ENCODE data around the gene GPT2. TPM values are rescaled to one million over a fixed set of nuclear protein-coding genes. Genes with fewer than 3 reads are reported as not detected.
A peak's percentile ranks its signal among the peaks of the same experiment; 100 is the strongest.

Gene GPT2
- total RNA-seq, 1 experiment from 2014 or later = 81.8 TPM

DNA sequence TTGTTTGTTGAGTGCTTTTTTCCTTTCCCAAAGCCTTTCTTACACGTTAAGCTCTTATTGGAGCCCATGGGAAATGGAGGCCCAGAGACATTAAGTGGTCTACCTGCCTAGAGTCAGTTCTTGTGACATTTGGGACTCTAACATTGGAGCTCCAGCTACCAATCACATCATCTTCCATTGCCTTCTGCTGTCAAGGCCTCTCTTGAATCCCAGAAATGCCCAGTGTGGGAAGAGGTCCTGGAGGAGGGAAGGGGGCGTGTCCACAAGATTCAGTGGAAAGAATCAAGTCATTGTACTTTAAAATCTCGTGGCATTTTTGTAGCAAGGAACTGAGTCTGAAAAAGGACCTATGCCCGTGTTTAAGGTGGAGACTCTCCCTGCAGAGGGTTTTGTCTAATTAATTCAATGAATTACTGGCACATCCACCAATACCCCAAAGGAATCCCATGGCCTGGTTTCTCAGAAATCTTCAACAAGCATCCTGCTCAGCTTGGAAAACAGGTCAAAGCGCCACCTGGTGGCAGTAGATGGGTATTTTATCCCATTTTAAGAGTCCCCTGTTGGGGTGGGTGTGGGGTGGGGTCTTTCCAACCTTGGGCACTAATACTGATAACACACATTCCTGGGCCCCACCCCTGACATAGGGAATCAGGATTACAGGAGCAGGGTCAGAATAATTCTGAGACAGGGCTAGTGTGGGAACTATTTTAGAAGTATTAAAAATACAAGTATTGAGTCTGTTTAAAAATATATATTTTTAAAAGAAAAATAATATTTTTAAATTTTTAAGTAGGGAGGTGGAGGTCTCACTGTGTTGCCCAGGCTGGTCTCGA lies 24.6 kb downstream of the GPT2 start:
- Mint-ChIP-seq H3K36me3 (peaks cover 43% of the 10 kb centered on the region), H3K4me1 (peaks cover 6% of the 10 kb centered on the region; the same call in 1 of the 2 replicates), H3K4me3 (no peak overlapping the region), H3K9me3 (no peaks in the 10 kb centered on the region), H3K27ac (peak overlapping the region; percentile 59), H3K27me3 (ENCODE audit: low read depth) (no peaks in the 10 kb centered on the region)
- ChIA-PET CTCF (interaction anchor here (0.6 to 8.8 kb wide), 37 partner anchors 9 to 1308 kb away, joined by 3 to 146 read pairs (median 5); partner anchors contain the start of genes GPT2 and ORC6), POLR2A (interaction anchor here (0.6 to 1.4 kb wide), 4 partner anchors 25 to 66 kb away, joined by 3 read pairs; partner anchors contain the start of gene GPT2)
- DNase-seq (ENCODE audit: low spot score) (peak; percentile 81), ATAC-seq (peak; percentile 82)
- TF ChIP-seq, protein P1, sequence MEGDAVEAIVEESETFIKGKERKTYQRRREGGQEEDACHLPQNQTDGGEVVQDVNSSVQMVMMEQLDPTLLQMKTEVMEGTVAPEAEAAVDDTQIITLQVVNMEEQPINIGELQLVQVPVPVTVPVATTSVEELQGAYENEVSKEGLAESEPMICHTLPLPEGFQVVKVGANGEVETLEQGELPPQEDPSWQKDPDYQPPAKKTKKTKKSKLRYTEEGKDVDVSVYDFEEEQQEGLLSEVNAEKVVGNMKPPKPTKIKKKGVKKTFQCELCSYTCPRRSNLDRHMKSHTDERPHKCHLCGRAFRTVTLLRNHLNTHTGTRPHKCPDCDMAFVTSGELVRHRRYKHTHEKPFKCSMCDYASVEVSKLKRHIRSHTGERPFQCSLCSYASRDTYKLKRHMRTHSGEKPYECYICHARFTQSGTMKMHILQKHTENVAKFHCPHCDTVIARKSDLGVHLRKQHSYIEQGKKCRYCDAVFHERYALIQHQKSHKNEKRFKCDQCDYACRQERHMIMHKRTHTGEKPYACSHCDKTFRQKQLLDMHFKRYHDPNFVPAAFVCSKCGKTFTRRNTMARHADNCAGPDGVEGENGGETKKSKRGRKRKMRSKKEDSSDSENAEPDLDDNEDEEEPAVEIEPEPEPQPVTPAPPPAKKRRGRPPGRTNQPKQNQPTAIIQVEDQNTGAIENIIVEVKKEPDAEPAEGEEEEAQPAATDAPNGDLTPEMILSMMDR (IDR thresholded peaks at IDR 0.05) = peak; percentile 89
- no peak for TF ChIP-seq ZBTB21 (CRISPR knock-in tag; IDR thresholded peaks at IDR 0.05; ENCODE audit: borderline replicate concordance)
- no peak for TF ChIP-seq CBFB (CRISPR knock-in tag; IDR thresholded peaks at IDR 0.05; ENCODE audit: low read depth)
- peak; percentile 43; the same call in 1 of the 2 replicates for TF ChIP-seq HMGA2 (CRISPR knock-in tag; IDR thresholded peaks at IDR 0.05)
- no peak for TF ChIP-seq NR2C2 (CRISPR knock-in tag; IDR thresholded peaks at IDR 0.05)
- TF ChIP-seq, protein P2, sequence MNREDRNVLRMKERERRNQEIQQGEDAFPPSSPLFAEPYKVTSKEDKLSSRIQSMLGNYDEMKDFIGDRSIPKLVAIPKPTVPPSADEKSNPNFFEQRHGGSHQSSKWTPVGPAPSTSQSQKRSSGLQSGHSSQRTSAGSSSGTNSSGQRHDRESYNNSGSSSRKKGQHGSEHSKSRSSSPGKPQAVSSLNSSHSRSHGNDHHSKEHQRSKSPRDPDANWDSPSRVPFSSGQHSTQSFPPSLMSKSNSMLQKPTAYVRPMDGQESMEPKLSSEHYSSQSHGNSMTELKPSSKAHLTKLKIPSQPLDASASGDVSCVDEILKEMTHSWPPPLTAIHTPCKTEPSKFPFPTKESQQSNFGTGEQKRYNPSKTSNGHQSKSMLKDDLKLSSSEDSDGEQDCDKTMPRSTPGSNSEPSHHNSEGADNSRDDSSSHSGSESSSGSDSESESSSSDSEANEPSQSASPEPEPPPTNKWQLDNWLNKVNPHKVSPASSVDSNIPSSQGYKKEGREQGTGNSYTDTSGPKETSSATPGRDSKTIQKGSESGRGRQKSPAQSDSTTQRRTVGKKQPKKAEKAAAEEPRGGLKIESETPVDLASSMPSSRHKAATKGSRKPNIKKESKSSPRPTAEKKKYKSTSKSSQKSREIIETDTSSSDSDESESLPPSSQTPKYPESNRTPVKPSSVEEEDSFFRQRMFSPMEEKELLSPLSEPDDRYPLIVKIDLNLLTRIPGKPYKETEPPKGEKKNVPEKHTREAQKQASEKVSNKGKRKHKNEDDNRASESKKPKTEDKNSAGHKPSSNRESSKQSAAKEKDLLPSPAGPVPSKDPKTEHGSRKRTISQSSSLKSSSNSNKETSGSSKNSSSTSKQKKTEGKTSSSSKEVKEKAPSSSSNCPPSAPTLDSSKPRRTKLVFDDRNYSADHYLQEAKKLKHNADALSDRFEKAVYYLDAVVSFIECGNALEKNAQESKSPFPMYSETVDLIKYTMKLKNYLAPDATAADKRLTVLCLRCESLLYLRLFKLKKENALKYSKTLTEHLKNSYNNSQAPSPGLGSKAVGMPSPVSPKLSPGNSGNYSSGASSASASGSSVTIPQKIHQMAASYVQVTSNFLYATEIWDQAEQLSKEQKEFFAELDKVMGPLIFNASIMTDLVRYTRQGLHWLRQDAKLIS (CRISPR knock-in tag; IDR thresholded peaks at IDR 0.05; ENCODE audit: borderline replicate concordance) = no peak
- TF ChIP-seq FOXP1 (CRISPR knock-in tag; IDR thresholded peaks at IDR 0.05; ENCODE audit: borderline replicate concordance) = no peak
- TF ChIP-seq NFYB (CRISPR knock-in tag; conservative IDR thresholded peaks at IDR 0.05; ENCODE audit: low read depth) = no peak
- TF ChIP-seq, protein P3, sequence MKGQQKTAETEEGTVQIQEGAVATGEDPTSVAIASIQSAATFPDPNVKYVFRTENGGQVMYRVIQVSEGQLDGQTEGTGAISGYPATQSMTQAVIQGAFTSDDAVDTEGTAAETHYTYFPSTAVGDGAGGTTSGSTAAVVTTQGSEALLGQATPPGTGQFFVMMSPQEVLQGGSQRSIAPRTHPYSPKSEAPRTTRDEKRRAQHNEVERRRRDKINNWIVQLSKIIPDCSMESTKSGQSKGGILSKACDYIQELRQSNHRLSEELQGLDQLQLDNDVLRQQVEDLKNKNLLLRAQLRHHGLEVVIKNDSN (CRISPR knock-in tag; IDR thresholded peaks at IDR 0.05) = no peak

DNA sequence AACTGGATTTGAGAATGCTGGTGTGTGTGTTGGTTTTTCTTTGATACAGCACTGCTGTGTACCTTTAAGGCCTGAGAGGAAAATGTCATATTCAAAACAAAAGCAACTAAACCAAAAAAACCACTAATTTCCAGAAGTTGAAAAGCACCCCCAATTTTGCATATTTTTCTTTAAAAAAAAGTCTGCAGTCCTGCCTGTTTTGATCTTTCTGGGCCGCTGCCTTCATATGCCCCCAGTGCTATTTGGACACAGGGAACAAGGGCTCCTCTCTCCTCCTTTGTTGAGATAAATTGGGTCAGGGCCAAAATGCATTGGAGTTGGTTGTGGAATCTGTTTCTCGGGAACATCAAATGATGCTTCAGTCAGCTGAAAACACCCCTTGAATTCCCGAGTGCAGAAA lies 26.9 kb downstream of the GPT2 start:
- Mint-ChIP-seq H3K4me1 (peaks cover 6% of the 10 kb centered on the region; the same call in 1 of the 2 replicates), H3K4me3 (no peak overlapping the region), H3K27me3 (ENCODE audit: low read depth) (no peaks in the 10 kb centered on the region), H3K9me3 (no peaks in the 10 kb centered on the region), H3K36me3 (peaks cover 57% of the 10 kb centered on the region), H3K27ac (no peak overlapping the region)
- CTCF ChIA-PET = interaction anchor here (8.8 kb wide), 1 partner anchor 58 kb away, joined by 146 read pairs; no protein-coding TSS in a partner anchor
- no peak for DNase-seq (ENCODE audit: low spot score)
- no peak for ATAC-seq
- POLR2A ChIA-PET = no interaction called here
- TF ChIP-seq, protein P4, sequence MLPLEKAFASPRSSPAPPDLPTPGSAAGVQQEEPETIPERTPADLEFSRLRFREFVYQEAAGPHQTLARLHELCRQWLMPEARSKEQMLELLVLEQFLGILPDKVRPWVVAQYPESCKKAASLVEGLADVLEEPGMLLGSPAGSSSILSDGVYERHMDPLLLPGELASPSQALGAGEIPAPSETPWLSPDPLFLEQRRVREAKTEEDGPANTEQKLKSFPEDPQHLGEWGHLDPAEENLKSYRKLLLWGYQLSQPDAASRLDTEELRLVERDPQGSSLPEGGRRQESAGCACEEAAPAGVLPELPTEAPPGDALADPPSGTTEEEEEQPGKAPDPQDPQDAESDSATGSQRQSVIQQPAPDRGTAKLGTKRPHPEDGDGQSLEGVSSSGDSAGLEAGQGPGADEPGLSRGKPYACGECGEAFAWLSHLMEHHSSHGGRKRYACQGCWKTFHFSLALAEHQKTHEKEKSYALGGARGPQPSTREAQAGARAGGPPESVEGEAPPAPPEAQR (CRISPR knock-in tag; IDR thresholded peaks at IDR 0.05) = no peak
- TF ChIP-seq MYBL2 (CRISPR knock-in tag; IDR thresholded peaks at IDR 0.05) (no peak), MXD4 (CRISPR knock-in tag; IDR thresholded peaks at IDR 0.05; ENCODE audit: borderline replicate concordance) (no peak), EMX1 (CRISPR knock-in tag; IDR thresholded peaks at IDR 0.05) (no peak), FOXJ3 (CRISPR knock-in tag; IDR thresholded peaks at IDR 0.05; ENCODE audit: borderline replicate concordance) (no peak), RORB (CRISPR knock-in tag; IDR thresholded peaks at IDR 0.05) (no peak), ZNF317 (CRISPR knock-in tag; IDR thresholded peaks at IDR 0.05; ENCODE audit: borderline replicate concordance, low read depth) (no peak)
- TF ChIP-seq, protein P5, sequence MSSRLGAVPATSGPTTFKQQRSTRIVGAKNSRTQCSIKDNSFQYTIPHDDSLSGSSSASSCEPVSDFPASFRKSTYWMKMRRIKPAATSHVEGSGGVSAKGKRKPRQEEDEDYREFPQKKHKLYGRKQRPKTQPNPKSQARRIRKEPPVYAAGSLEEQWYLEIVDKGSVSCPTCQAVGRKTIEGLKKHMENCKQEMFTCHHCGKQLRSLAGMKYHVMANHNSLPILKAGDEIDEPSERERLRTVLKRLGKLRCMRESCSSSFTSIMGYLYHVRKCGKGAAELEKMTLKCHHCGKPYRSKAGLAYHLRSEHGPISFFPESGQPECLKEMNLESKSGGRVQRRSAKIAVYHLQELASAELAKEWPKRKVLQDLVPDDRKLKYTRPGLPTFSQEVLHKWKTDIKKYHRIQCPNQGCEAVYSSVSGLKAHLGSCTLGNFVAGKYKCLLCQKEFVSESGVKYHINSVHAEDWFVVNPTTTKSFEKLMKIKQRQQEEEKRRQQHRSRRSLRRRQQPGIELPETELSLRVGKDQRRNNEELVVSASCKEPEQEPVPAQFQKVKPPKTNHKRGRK (CRISPR knock-in tag; IDR thresholded peaks at IDR 0.05; ENCODE audit: borderline replicate concordance) = no peak
- TF ChIP-seq, protein P6, sequence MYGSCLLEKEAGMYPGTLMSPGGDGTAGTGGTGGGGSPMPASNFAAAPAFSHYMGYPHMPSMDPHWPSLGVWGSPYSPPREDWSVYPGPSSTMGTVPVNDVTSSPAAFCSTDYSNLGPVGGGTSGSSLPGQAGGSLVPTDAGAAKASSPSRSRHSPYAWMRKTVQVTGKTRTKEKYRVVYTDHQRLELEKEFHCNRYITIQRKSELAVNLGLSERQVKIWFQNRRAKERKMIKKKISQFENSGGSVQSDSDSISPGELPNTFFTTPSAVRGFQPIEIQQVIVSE (CRISPR knock-in tag; IDR thresholded peaks at IDR 0.05; ENCODE audit: borderline replicate concordance) = no peak
- TF ChIP-seq, protein P7, sequence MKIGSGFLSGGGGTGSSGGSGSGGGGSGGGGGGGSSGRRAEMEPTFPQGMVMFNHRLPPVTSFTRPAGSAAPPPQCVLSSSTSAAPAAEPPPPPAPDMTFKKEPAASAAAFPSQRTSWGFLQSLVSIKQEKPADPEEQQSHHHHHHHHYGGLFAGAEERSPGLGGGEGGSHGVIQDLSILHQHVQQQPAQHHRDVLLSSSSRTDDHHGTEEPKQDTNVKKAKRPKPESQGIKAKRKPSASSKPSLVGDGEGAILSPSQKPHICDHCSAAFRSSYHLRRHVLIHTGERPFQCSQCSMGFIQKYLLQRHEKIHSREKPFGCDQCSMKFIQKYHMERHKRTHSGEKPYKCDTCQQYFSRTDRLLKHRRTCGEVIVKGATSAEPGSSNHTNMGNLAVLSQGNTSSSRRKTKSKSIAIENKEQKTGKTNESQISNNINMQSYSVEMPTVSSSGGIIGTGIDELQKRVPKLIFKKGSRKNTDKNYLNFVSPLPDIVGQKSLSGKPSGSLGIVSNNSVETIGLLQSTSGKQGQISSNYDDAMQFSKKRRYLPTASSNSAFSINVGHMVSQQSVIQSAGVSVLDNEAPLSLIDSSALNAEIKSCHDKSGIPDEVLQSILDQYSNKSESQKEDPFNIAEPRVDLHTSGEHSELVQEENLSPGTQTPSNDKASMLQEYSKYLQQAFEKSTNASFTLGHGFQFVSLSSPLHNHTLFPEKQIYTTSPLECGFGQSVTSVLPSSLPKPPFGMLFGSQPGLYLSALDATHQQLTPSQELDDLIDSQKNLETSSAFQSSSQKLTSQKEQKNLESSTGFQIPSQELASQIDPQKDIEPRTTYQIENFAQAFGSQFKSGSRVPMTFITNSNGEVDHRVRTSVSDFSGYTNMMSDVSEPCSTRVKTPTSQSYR (CRISPR knock-in tag; IDR thresholded peaks at IDR 0.05) = no peak
- TF ChIP-seq, protein P8, sequence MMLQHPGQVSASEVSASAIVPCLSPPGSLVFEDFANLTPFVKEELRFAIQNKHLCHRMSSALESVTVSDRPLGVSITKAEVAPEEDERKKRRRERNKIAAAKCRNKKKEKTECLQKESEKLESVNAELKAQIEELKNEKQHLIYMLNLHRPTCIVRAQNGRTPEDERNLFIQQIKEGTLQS (CRISPR knock-in tag; conservative IDR thresholded peaks at IDR 0.05) = no peak

Data from WTC11 (cell line).